Activated CD8-positive, alpha-beta memory T cell treated with anti-CD3 and anti-CD28 coated beads, Interleukin-2, amount 10 ng/mL, durations not matched to agents 7 days and 5 days (primary cell): ENCODE measurements around the gene SPEN. TPM values are rescaled to one million over a fixed set of nuclear protein-coding genes. Genes with fewer than 3 reads are reported as not detected.
"Not testable (repeated sequence)": the region's sequence is repeated elsewhere in the genome, so short reads cannot be mapped to it uniquely, and the experiment has no call there.

ENCODE experiments used
- ATAC-seq: fragments of 150-1000 bp; cut with Tn5 transposase; one replicate; pipeline ENCODE4 v1.10.0; 2021; ENCODE audit warnings: moderate library complexity
- CTCF ChIA-PET: fragments of 350-600 bp; sonication (Branson Sonifier 250); formaldehyde crosslinking; loops from one replicate; lab custom pipeline; 2021; ENCODE audit warnings: antibody characterized with exemption; lab: Charles Lee
- DNase-seq: peaks from one replicate; pipeline ENCODE4 v3.0.0-alpha.2; 2020
- H3K27ac Mint-ChIP-seq: one replicate; pipeline ENCODE4 v1.8.0; 2021; ENCODE audit warnings: mild to moderate bottlenecking, mixed read lengths
- H3K27me3 Mint-ChIP-seq: one replicate; pipeline ENCODE4 v1.8.0; 2021; ENCODE audit warnings: mixed read lengths
- H3K36me3 Mint-ChIP-seq: one replicate; pipeline ENCODE4 v1.8.0; 2021; ENCODE audit warnings: mild to moderate bottlenecking, mixed read lengths
- H3K4me1 Mint-ChIP-seq: one replicate; pipeline ENCODE4 v1.8.0; 2021; ENCODE audit warnings: mixed read lengths
- H3K4me3 Mint-ChIP-seq: one replicate; pipeline ENCODE4 v1.8.0; 2021; ENCODE audit warnings: mild to moderate bottlenecking, moderate library complexity, mixed read lengths
- H3K9me3 Mint-ChIP-seq: one replicate; pipeline ENCODE4 v1.8.0; 2022; ENCODE audit warnings: low read depth, mixed read lengths
- total RNA-seq, 2 experiments: library from RNA; stranded (reverse); gene quantifications; one replicate each; pipeline ENCODE4 v1.2.3, GENCODE V29; 2021

The SPEN gene
- total RNA-seq, 2 experiments from 2014 or later = 74.6 to 75.5 TPM

DNA sequence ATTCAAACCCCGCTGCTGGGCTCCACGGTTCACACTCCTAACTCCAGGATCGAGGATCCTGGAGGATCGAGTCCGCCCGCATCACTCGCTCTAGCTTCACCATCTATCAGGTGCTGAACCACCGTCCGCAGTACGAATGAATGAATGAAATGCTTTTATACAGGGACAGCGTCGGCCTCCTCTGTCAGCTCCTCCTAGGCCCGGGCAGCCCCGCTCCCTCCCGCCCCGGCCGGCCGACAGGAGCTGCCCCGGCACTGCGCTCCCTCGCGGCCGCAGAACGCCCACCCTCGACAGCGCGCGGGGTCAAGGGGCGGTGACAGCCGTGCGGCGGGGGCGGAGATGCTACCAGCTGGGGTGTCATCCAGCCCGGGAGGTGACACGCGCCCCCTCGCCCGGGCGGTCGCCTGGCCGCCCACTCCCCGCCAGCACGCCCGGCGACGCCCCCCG is 127.9 kb downstream of the SPEN start:
- peak overlapping the region; percentile 81 for H3K4me3 Mint-ChIP-seq
- ATAC-seq (peak; percentile 85), DNase-seq (peak; percentile 85)
- H3K9me3 Mint-ChIP-seq = no peaks in the 10 kb centered on the region
- peaks cover 27% of the 10 kb centered on the region for H3K4me1 Mint-ChIP-seq
- H3K27me3 Mint-ChIP-seq = no peaks in the 10 kb centered on the region
- CTCF ChIA-PET = interaction anchor here (0.9 to 2.8 kb wide), 8 partner anchors 8 to 183 kb away, joined by 3 to 12 read pairs (median 4); partner anchors contain the start of gene FAM131C
- peak overlapping the region; percentile 83 for H3K27ac Mint-ChIP-seq
- peaks cover 25% of the 10 kb centered on the region for H3K36me3 Mint-ChIP-seq

DNA sequence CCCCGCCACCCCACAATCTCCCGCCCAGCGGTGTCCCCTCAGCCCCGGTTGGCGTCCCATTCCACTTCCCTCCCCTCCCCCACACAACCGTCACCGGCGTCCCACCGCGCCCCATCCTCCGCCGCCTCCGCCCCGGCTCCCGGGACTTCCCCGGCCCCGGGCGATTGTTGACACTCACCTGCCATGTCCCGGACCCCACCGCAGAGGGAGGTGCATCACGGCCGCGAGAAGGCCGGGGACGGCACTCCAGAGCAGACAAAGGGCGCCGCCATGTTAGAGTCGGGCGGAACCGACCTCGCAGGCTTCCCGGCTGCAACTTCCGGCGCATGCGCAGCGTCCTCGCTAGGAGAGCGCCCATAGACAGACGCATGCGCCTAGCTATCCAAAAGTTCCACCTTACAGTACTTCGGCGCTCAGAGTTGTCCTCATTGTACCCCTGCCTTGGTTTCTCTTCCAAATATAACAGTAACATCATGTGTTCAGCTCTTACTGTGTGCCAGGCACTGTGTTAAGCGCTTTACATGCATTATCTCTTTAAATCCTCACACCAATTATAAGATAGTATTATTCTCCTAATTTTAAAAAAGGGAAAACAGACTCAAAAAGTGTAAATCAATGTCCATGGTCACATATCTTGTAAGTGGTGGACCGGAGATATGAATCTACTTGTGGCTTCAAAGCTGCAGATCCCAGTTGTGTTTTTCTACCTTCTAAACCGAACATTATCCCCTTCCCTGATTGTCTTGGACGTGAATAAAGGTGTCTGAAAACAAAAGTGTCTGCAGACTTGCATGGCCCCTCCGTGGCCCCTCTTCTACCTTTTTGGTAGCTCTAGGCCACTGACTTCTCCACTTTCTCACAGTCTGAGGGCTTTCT is 128.5 kb downstream of the SPEN start, which contains the start of gene ZBTB17:
ZBTB17 (minus strand) TSS at position 297 of the 876 bp plus-strand sequence. CDS start 27,606 bp downstream, outside the sequence.
- no peaks in the 10 kb centered on the region for H3K9me3 Mint-ChIP-seq
- peak within 1 kb of the TSS; percentile 81 for H3K4me3 Mint-ChIP-seq
- CTCF ChIA-PET = interaction anchor here (0.5 to 2.8 kb wide), 12 partner anchors 8 to 278 kb away, joined by 3 to 12 read pairs (median 4); partner anchors contain the start of gene FAM131C
- peaks cover 21% of the 10 kb centered on the region for H3K36me3 Mint-ChIP-seq
- ATAC-seq (peak; percentile 95), DNase-seq (peak; percentile 96)
- peak within 1 kb of the TSS; percentile 83 for H3K27ac Mint-ChIP-seq
- no peaks in the 10 kb centered on the region for H3K27me3 Mint-ChIP-seq
- peaks cover 24% of the 10 kb centered on the region for H3K4me1 Mint-ChIP-seq

DNA sequence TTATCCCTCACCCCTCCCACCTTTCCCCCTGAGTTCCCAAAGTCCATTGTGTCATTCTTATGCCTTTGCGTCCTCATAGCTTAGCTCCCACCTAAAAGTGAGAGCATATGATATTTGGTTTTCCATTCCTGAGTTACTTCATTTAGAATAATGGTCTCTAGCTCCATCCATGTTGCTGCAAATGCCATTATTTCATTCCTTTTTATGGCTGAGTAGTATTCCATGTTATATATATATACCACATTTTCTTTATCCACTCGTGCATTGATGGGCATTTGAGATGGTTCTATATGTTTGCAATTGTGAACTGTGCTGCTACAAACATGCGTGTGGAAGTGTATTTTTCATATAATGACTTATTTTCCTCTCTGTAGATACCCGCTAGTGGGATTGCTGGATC is 130.4 kb downstream of the SPEN start:
- H3K27me3 Mint-ChIP-seq, H3K4me3 Mint-ChIP-seq, DNase-seq, H3K36me3 Mint-ChIP-seq, ATAC-seq, H3K27ac Mint-ChIP-seq, CTCF ChIA-PET, H3K9me3 Mint-ChIP-seq: not testable (repeated sequence)
- peaks cover 22% of the 10 kb centered on the region for H3K4me1 Mint-ChIP-seq

DNA sequence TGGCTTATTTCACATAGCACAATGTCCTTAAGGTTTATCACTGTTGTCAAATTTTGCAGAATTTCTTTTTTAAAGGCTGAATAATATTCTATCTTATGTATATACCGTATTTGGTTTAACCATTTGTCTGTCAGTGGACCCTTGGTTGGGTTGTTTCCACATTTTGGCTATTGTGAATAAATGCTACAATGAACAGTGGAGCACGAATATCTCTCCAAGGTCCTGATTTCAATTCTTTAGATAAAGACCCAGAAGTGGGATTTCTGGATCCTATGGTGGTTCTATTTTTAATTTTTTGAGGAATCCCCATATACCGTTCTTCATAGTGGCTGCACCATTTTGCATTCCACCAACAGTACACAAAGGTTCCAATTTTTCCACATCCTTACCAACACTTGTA is 134.2 kb downstream of the SPEN start:
- CTCF ChIA-PET = no interaction called here
- Mint-ChIP-seq H3K27ac (no peak overlapping the region), H3K9me3 (no peaks in the 10 kb centered on the region), H3K4me1 (peaks cover 3% of the 10 kb centered on the region), H3K4me3 (no peak overlapping the region), H3K27me3 (peaks cover 2% of the 10 kb centered on the region), H3K36me3 (no peaks in the 10 kb centered on the region)
- no peak for ATAC-seq
- DNase-seq = no peak

DNA sequence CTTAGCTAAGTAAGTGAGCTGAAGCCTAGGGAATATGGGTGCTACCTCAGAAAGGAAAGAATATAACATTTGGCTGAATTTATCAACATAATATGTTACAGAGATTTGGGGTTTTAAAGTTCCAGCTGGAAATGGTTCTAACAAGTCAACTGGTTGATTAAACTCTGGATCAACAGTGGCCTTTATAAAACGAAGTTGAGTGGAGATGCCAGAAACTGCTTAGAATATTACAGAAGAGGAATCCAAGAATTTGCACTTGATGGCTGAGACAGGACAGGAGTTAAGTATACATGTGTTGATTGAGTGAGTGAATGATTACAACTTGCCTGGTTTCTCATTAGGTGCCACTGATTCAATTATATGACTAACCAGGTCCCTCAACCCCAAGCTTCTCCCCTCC is 135.8 kb downstream of the SPEN start:
- no peak overlapping the region for H3K4me3 Mint-ChIP-seq
- H3K27ac Mint-ChIP-seq = no peak overlapping the region
- ATAC-seq (no peak), DNase-seq (no peak)
- no peaks in the 10 kb centered on the region for H3K9me3 Mint-ChIP-seq
- CTCF ChIA-PET = interaction anchor here (0.7 kb wide), 1 partner anchor 8 kb away, joined by 3 read pairs; no protein-coding TSS in a partner anchor
- H3K4me1 Mint-ChIP-seq = peaks cover 1% of the 10 kb centered on the region
- no peaks in the 10 kb centered on the region for H3K36me3 Mint-ChIP-seq
- peaks cover 2% of the 10 kb centered on the region for H3K27me3 Mint-ChIP-seq

DNA sequence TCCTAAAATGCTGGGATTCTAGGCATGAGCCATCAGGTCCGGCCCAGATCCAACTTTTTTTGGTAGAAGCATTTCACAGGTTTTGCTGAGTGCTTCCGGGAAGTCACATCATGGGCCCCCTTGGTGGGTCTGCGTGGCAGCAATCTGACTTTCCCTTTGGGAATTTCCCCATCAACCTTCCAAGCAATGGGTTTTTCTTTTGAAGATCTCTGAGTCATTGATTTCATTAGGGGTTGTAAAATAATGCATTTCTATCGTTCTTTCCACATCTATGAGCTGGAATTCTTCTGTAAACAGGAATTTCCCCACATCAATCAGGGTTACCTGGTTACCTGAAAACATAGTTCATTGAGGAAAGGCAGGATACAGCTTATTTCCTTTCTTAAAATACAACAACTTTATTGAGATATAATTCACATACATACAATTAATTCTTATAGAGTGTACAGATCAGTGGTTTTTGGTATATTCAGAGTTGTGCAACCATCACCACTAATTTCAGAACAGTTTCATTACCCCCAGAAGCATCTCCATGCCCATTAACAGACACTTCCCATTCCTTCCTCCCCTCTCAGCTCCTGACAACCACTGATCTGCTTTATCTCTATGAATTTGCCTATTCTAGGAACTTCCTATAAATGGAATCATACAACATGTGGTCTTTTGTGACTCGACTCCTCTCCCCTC is 138.2 kb downstream of the SPEN start:
- no peaks in the 10 kb centered on the region for H3K36me3 Mint-ChIP-seq
- CTCF ChIA-PET = interaction anchor here (0.5 to 1.3 kb wide), 2 partner anchors 138 to 152 kb away, joined by 3 to 4 read pairs; partner anchors contain the start of gene SPEN
- H3K4me1 Mint-ChIP-seq = peaks cover 1% of the 10 kb centered on the region
- ATAC-seq = no peak
- DNase-seq = no peak
- no peaks in the 10 kb centered on the region for H3K9me3 Mint-ChIP-seq
- H3K4me3 Mint-ChIP-seq = no peak overlapping the region
- H3K27me3 Mint-ChIP-seq = peaks cover 6% of the 10 kb centered on the region
- no peak overlapping the region for H3K27ac Mint-ChIP-seq

DNA sequence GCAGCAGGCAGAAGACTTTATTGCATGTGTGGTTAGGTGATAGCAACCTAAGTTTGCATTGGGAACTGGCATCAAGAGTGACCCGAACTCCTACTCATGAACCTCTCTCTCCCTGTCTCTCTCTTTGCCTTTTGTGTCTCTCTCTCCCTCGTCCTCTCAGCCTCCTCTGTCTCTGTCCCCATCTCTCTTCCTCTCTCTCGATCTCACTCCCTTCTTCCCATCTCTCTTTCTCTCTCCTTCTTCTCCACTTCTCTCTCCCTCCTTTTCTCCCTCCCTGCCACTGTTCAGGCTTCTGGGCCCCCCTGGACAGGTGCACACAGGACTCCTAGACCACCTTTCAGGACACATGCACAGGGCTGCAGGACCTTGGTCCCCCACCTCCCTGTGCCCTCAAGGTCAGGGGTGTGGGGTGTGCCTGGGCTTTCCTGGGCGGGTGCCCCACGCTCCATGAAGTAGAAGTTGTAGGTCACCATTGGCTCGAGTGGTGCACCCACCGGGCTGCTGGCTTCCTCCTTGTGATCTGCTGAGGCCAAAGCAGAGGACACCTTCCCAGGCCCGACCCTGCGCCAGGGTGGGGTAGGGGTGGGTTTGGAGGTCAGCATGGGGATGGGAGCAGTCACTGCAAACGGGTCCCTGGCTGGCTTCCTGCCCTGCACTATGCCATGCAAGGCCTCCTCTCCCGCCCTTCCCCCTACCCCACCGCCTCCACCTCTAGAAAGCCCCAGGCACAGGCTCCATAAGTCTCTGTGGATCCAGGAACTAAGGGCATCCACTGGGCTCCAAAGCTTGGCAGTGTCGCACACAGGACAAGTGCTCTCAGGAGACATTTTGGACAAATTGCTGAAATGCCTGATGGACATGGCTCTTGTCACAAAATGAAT is 141.6 kb downstream of the SPEN start:
- Mint-ChIP-seq H3K27me3 (peaks cover 4% of the 10 kb centered on the region), H3K27ac (no peak overlapping the region), H3K4me3 (no peak overlapping the region), H3K9me3 (no peaks in the 10 kb centered on the region), H3K36me3 (no peaks in the 10 kb centered on the region), H3K4me1 (no peaks in the 10 kb centered on the region)
- CTCF ChIA-PET = interaction anchor here (1.6 kb wide), 1 partner anchor 173 kb away, joined by 7 read pairs; no protein-coding TSS in a partner anchor
- DNase-seq (no peak), ATAC-seq (no peak)

DNA sequence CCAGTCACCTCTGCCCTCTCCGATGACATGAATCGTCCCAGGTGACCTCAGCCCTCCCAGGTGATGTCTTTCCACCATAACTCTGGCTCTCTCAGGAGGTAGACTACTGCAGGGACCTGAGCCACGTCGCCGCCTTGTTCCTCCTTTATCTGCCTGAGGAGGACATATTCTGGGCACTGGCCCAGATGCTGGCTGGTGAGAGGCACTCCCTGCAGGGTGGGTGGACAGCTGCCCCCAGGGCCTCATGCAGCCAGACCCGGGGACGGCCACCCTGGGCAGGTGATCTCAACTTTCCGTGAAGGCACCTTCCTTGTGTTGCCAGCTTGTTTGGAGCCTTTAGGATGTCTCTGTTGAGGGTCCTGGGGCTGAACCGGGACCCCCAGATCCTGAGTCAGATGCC is 142.3 kb downstream of the SPEN start:
- Mint-ChIP-seq H3K36me3 (no peaks in the 10 kb centered on the region), H3K27me3 (peaks cover 4% of the 10 kb centered on the region), H3K9me3 (no peaks in the 10 kb centered on the region), H3K4me3 (no peak overlapping the region), H3K4me1 (no peaks in the 10 kb centered on the region), H3K27ac (no peak overlapping the region)
- DNase-seq = no peak
- CTCF ChIA-PET = interaction anchor here (1.6 kb wide), 1 partner anchor 174 kb away, joined by 7 read pairs; no protein-coding TSS in a partner anchor
- no peak for ATAC-seq

Other genes with a start within 250 kb of the SPEN start
- gene DDI2, start 230.2 kb upstream of the SPEN start, total RNA-seq = 10 to 100 TPM; 24.0 to 31.4 TPM
- 10 to 100 TPM; 55.7 to 63.2 TPM for gene PLEKHM2, start 163.4 kb upstream of the SPEN start, total RNA-seq
- under 1 TPM; 0.82 to 0.88 TPM for gene SLC25A34, start 111.4 kb upstream of the SPEN start, total RNA-seq
- not detected for gene TMEM82, start 105.2 kb upstream of the SPEN start, total RNA-seq
- not detected for gene FBLIM1, start 88.9 kb upstream of the SPEN start, total RNA-seq
- 1 to 10 TPM; 1.6 to 1.8 TPM for gene UQCRHL, start 40.1 kb upstream of the SPEN start, total RNA-seq
- 10 to 100 TPM; 55.8 to 68.8 TPM for gene ZBTB17, start 128.4 kb downstream of the SPEN start, total RNA-seq
- not detected for gene SRARP, start 156.5 kb downstream of the SPEN start, total RNA-seq
- gene HSPB7, start 170.3 kb downstream of the SPEN start, total RNA-seq = not detected
- not detected for gene CLCNKA, start 174.3 kb downstream of the SPEN start, total RNA-seq
- not detected for gene CLCNKB, start 196.1 kb downstream of the SPEN start, total RNA-seq
- gene FAM131C, start 225.9 kb downstream of the SPEN start, total RNA-seq = 1 to 10 TPM in 1 of 2 experiments, under 1 TPM in 1; 0.91 to 1.8 TPM